ENCODE data around the gene C16orf74.

Gene C16orf74

DNA sequence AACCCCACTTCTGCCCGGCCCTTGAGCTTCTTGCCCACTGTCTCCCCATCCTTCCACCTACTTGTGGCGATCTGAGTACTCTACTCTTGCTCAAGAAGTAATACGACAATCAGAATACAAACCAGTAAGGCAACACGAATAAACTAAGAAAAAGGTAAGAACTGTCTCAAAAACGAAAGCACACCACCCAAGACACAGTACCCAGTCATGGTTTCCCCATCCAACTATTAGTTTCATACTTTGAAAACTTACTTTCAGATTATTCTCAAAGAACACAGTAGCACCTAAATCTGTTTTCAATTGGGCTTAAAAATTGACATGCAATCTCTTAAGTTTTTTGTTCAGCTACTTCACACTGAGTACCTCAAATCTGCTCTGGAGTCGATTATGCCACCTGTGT is 76.1 kb downstream of the C16orf74 start:
- DNase-seq (ENCODE audit: low read depth in 2 of 2): no peak

GRCh38 chr16:85674418-85674755 is 76.5 kb downstream of the C16orf74 start:
- DNase-seq (ENCODE audit: low read depth in 2 of 2): no peak

DNA sequence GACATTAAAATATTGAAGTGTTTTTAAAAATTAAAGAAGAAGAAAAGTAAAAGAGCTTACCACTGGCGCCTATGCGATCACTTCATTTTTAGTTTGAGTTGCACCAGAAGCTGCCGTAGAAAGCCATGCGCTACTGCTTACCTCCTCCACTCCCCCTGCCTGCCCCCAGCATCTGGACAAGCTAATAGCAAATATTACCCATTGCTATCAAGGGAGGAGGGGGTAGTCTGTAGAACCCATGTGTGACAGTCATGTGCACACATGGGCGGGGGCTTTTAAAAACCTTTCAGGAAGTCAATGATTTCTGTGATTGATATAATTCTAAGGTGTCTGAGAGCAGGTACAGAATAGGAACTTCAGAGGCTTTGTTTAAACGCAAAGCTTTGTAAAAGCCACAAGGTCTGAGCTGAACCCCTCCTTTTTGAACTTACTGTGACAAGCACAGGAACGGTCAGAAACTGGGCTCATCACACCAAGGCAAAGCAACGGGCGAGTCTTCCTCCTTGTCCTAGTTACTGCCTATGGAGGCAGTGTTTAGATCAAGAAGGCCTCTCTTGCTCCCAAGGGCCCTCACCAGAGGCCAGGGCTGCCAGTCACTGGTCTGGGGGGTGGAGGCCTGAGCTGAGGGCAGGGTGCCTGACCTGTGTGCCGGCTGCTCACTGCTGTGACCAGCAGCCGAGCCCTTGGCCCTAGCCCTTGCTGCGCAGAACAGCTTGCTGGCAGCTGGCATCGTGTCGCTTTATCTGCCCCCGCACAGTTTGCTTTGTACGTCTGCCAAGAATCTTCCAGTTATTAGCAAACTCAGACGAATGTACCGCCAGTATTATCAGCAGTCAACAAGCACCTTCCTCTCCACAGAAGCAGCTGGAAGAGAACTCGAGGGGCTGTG is 77.1 kb downstream of the C16orf74 start:
- DNase-seq (ENCODE audit: low read depth in 2 of 2): no peak

DNA sequence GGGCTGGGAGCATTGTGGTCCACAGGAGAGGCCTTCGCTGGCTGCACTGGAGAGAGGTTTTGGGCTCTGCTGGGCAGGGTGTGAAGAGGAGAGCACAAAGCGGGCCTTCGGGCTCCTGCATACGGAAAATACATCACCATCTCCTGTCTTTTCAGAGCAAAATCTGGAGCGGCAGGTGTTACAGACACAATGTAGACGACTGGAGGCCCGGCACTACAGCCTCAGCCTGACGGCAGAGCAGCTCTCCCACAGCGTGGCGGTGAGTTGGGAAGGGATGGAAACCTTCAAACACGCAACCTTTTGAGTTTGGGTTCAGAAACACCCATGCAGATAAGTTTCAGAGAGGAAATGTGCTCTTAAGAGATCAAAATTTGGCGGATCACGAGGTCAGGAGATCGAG is 80.1 kb downstream of the C16orf74 start:
- no peak for DNase-seq (ENCODE audit: low read depth in 2 of 2)

GRCh38 chr16:85668676-85669424 is 82.0 kb downstream of the C16orf74 start:
- DNase-seq (ENCODE audit: low read depth in 2 of 2): no peak

DNA sequence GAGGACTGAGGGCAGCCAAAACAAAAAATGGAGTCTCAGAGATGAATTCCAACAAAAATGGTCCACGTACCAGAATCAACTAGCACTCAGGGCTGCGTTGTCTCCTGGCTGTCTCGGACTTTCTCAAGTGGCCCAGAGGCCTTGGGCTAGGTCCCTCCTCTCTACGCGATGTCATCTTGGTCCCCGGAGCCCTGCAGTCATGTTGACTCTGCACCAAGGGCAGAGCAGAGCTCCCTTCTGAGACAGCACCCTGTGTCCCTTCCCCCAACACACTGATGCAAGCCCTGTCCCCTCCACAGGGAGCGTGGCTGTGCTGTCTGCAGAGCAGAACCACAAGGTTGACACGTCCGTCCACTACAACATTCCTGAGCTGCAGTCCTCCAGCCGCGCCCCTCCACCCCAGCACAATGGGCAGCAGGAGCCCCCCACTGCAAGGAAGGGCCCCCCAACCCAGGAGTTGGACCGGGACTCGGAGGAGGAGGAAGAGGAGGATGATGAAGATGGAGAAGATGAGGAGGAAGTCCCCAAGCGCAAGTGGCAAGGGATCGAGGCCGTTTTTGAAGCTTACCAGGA is 83.0 kb downstream of the C16orf74 start:
- no peak for DNase-seq (ENCODE audit: low read depth in 2 of 2)

DNA sequence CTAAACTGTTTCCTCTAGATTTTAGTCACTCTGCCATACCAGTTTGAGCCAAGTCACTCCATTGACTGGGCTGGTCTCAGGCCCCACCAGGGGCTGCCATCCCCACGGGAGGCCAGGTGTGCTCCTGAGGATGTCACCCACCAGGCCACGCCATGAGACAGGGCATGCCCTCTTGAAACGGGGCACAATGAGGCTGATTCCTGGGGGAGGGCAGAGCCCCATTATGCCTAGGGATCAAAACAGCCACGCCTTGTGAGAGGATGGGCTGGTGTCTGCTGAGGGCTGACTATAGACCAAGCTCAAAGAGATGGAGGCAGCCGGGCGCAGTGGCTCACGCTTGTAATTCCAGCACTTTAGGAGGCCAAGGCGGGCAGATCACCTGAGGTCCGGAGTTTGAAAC is 83.6 kb downstream of the C16orf74 start:
- DNase-seq (ENCODE audit: low read depth in 2 of 2): no peak

DNA sequence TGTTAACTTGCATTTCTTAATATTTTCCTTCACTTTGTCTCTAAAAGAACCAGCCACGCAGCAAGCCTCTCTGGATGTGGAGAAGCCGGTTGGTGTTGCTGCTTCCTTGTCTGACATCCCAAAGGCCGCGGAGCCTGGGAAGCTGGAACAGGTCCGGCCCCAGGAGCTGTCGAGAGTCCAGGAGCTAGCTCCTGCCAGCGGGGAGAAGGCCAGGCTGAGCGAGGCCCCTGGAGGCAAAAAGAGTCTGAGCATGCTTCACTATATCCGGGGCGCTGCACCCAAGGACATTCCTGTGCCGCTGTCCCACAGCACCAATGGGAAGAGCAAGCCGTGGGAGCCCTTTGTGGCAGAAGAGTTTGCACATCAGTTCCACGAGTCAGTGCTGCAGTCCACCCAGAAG is 85.0 kb downstream of the C16orf74 start:
- no peak for DNase-seq (ENCODE audit: low read depth in 2 of 2)

DNA sequence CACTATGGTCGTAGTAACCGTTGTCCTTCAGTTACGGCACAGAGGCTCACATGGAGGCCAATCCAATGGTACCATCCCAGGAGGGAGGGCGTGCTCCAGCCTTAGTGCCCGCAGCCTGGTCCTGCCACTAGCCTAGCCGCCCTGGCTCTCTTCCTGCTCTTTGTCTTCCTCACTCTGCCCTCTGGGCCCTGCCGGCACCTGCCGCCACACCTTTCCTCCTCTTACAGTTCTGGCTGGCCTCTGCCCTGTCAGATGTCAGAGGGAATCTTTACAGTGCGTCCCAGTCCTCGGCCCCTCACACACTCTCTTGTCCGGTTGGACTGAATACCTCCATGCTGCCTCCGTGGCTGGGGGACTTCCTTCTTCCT is 85.5 kb downstream of the C16orf74 start:
- no peak for DNase-seq (ENCODE audit: low read depth in 2 of 2)

DNA sequence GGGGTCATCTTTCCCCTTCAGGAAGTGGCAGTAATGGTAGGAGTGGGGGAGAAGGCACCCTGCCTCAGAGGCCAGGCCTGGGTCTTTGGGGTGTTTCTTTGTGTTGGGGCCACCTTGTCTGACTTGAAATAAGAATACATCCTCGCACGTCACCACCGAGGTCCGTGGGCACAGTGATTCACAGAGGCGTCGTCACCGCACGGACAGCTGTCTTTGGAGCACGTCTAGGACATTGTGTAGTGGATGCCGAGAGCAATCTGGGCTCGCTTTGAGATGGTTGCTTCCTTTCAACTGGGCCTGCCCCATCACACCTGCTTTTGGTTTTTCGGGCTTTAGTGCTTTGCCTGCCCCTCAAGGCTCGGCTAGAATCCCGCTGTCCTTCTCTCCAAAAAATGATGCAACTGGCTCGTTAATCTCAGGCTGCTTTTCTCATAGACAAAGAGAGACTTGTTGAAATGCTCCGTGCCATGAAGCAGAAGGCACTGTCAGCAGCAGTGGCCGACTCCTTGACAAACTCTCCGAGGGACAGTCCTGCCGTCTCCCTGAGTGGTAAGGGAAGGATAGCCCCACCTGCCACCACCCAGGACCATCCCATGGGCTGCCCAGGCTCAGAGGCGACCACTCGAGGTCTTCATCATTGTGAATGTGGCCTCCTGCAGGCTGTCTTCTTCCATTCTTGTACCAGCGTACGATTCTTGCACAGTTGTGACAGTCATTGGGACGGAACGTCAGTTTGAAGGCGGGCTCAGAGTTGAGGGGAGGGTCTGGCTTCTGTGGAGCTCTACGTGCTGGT is 86.1 kb downstream of the C16orf74 start:
- DNase-seq (ENCODE audit: low read depth in 2 of 2): no peak

- no peak for DNase-seq (ENCODE audit: low read depth in 2 of 2)
Observed at GRCh38 chr16:85663891-85664321, 87.0 kb downstream of the C16orf74 start.

- DNase-seq (ENCODE audit: low read depth in 2 of 2): no peak
Observed at GRCh38 chr16:85662976-85663830, 87.7 kb downstream of the C16orf74 start.

GRCh38 chr16:85662482-85662812 is 88.4 kb downstream of the C16orf74 start:
- no peak for DNase-seq (ENCODE audit: low read depth in 2 of 2)

DNA sequence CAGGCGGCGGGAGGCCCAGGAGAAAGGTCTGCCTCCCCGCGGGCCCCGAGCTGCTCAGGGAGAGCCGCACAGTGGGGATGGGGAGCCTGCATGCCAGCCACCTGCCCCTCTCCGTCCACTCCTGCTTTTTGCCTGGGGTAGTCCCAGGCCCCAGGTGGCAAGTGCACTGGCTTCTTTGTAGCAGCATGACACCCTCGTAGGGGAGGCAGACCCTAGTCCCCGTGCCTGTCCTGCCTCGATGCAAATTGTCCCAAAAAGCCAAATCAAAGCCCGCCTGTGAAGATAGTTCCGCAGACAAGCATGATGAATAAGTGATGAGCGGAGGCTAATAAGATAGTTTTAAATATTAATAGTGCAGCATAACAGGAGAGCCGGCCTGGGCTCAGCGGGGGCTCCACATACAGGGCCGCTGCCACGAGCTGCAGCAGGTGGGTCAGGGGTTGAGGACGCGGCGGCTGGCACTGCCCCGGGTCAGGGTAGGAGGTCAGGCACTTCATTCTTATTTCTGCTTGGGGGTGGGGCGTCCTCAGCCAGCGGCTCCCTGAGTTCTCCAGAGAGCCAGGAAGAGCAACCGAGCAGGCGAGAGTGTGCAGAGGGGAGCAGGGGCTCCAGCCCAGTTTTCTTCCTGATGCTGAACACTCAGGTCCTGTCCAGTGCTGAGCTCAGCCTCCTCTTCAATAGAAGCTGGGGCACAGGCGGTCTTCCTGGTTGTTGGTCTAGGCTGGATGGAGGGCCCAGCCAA is 89.0 kb downstream of the C16orf74 start:
- DNase-seq (ENCODE audit: low read depth in 2 of 2): no peak

DNA sequence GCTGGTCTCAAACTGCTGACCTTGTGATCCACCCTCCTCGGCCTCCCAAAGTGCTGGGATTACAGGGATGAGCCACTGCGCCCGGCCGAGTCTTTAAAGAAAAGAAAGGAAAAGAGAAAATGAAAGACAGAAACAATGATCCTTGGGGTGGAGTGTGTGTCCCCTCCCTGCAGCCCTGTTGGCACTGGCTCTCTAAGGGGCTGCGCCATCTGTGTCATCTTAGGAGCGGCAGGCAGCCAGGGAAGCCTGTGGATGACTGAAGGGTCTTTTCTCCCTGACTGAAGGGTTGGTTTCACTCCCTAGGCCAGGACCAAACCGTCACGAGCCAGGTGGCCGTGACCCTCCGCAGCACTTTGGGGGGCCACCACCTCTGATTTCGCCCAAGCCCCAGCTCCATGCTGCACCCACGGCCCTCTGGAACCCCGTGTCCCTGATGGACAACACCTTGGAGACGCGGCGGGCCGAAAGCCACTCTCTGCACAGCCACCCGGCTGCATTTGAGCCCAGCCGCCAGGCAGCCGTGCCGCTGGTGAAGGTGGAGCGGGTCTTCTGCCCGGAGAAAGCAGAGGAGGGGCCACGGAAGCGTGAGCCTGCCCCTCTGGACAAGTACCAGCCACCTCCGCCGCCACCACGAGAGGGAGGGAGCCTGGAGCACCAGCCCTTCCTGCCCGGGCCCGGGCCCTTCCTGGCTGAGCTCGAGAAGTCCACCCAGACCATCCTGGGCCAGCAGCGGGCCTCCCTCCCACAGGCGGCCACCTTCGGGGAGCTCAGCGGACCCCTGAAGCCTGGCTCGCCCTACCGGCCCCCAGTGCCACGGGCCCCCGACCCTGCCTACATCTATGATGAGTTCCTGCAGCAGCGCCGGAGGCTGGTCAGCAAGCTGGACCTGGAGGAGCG is 89.8 kb downstream of the C16orf74 start:
- DNase-seq (ENCODE audit: low read depth in 2 of 2): no peak

DNA sequence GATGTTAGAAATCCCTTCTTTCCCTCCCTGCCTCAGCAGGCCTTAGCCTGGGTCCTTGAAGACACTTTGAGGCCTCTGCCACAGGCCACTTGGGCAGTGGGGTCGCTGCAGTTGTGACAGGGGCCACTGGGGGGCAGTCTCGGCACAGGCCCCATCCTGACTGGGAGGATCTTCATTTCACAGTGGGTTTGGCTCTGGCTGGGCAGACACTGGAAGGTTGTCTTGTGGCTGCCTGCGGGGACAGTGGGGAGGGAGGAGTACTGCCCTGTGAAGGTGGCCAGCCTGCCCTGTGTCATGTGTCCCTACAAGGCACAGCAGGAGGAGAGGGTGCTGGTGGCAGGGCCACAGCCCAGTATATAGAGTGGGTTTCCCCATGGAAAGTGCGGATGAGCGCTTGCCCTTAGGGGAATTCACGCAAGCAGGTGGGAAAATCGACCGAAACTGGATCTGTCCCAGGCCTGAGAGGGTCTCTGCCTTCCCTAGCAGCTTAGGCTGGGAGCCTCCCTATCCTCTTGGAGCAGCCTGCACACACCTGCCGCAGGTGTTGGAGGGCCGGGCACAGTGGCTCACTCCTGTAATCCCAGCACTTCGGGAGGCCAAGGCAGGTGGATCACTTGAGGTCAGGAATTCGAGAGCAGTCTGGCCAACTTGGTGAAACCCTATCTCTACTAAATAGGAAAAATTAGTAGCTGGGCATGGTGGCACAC is 90.9 kb downstream of the C16orf74 start:
- peak; percentile 41 to 54 for DNase-seq (ENCODE audit: low read depth in 2 of 2)

DNA sequence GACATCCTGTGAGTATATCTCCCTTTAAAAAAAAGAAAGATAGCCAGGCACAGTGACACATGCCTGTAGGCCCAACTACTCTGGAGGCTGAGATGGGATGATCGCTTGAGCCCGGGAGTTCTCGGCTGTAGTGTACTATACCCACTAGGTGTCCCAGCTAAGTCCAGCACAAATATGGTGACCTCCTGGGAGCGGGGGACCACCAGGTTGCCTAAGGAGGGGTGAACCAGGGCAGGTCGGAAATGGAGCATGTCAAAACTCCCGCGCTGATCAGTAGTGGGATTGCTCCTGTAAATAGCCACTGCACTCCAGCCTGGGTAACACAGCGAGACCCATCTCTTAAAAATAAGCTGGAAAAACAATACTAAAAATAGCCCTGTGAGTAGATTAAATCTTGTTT is 91.6 kb downstream of the C16orf74 start:
- no peak for DNase-seq (ENCODE audit: low read depth in 2 of 2)

DNA sequence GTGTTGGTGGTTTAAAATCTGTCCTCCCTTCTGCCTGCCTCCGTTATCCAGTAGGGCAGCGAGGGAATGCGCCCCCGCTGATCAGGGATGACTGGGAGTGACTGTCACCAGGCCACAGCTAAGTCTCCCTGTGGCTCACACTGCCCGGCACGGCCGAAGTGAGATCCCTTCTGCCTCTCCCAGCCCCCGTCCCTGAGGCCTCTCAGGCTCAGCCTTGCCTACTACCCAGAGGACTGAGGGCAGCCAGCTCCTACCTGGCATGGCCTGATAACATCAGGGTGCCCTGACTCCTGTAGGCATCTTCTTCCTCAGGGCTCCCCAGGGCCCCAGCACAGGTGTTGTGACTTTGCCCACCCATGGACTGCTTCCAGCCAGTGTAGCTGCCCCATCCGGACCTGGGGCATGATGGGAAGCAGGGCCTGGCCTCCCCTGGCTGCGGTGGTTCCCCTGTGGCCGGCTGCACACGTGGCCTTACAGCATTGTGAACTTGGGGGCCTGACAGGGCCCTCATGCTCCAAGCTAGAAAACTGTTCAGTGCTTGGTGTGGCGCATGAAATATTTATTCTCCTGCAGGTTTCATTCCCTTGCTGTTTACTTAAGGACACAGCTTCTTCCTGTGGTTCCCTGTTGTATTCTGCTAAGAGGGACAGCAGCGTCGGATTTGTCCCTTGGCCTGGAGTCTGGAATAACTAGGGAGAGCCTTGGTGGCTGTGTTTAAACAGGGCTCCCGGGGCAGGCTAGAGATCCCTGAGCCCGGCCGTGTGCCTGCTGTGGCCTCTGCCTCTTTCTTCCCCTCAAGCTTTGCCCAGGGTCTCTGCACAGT is 92.2 kb downstream of the C16orf74 start:
- no peak for DNase-seq (ENCODE audit: low read depth in 2 of 2)
